Measurements from ENCODE around the gene ALK.

DNA sequence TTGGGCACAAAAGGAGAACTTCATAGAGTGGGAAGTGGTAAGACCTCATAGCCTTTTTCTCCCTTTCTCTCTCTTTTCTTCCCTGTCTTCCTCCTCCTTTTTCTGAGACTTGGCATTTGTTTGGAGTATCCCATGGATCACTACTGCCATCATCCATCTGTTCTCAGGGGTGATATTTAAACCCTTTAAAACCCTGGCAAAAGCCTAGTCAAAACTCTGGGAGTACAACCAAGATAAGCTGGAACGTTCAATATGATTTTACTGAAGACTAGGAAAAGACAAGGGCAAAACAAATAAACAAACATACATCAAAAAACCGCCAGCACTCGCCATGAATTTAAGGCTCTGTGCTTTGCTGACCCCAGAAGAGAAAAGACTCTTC is 552.7 kb downstream of the ALK start:
- TF ChIP-seq, protein P1, sequence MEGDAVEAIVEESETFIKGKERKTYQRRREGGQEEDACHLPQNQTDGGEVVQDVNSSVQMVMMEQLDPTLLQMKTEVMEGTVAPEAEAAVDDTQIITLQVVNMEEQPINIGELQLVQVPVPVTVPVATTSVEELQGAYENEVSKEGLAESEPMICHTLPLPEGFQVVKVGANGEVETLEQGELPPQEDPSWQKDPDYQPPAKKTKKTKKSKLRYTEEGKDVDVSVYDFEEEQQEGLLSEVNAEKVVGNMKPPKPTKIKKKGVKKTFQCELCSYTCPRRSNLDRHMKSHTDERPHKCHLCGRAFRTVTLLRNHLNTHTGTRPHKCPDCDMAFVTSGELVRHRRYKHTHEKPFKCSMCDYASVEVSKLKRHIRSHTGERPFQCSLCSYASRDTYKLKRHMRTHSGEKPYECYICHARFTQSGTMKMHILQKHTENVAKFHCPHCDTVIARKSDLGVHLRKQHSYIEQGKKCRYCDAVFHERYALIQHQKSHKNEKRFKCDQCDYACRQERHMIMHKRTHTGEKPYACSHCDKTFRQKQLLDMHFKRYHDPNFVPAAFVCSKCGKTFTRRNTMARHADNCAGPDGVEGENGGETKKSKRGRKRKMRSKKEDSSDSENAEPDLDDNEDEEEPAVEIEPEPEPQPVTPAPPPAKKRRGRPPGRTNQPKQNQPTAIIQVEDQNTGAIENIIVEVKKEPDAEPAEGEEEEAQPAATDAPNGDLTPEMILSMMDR (IDR thresholded peaks at IDR 0.05) = no peak
- no peak for TF ChIP-seq POLR2A (IDR thresholded peaks at IDR 0.05)
